ENCODE results near the gene TECPR2. TPM values are rescaled to one million over a fixed set of nuclear protein-coding genes. Genes with fewer than 3 reads are reported as not detected.

Gene TECPR2
- total and polyA plus RNA-seq, 2 of the 13 experiments (the other 11 are each of a cell fraction or from before 2014, with no cell fraction given): 3.5 to 5.7 TPM

DNA sequence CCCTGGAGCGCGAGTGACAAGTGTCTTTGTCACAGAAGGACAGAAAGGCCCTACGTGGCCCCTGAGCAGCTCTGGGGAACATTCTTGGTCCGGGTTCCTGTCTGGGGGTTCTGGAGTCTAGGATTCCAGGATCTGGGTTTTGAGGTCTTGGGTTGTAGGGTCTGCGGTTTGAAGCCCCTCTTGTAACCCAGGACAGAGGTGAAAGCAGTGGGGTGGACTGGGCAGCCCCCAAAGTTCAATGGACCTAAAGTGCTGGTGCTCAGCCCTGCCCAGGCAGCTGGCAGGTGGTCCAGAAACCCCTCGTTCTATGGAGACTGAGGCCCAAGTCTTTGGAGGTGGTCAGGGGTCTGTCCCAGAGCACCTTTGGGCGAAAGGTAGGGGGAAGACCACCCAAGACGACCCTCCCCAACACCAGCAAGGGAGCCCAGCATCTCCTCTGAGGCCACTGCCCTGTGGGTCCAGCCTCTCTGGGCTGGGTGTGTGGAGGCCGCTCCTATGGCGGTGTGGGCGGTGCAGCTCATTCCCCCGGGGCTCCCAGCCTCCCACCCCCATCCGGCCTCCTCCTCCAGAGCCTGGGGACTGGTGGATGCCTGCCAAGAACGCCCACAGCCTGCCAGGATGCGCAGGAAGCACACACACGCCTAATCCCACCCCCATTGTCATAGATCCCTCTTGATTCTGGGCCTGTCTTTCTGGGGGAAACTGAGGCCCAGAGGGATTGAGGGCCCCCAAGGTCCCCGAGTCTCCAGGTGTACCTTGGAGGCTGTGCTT lies 177.0 kb downstream of the TECPR2 start:
- H2AFZ ChIP-seq (ENCODE audit: low read length): no peak overlapping the region
- no peaks in the 10 kb centered on the region for H3K79me2 ChIP-seq (ENCODE audit: insufficient read depth, low read length)
- FAIRE-seq (peak; percentile 60), DNase-seq (ENCODE audit: low spot score) (peak; percentile 86), ATAC-seq (peak; percentile 42)
- no peaks in the 10 kb centered on the region for H4K20me1 ChIP-seq (ENCODE audit: insufficient read depth, low read length)
- in situ Hi-C loops (cut with HindIII; ENCODE audit: extremely low pct_ligation_motif_present, low pct_unique_long_range_greater_than_20kb): loop anchor here (5.0 kb wide), 1 partner anchor 53 kb away; the partner anchor contains the start of gene RCOR1
- ChIA-PET POLR2A (interaction anchor here (0.8 to 6.9 kb wide), 27 partner anchors 9 to 591 kb away, joined by 3 to 102 read pairs (median 5); partner anchors contain the start of genes ANKRD9, RCOR1 and ZNF839), CTCF (ENCODE audit: low intra/inter-chr PET ratio, low total read pairs) (no interaction called here)
- H3K9me3 ChIP-seq (ENCODE audit: low read length): no peaks in the 10 kb centered on the region
- H3K27ac ChIP-seq (ENCODE audit: extremely low read length, insufficient read depth, low read length): peak overlapping the region; percentile 93
- peak overlapping the region; percentile 60 to 80 (median 78) for H3K4me3 ChIP-seq (replicated peaks in 1 of 3; ENCODE audit: insufficient read depth in 1 of 3, low read depth in 2 of 3, low read length in 3 of 3)
- peak overlapping the region; percentile 91 for H3K9ac ChIP-seq (ENCODE audit: insufficient read depth, low read depth, low read length)
- H3K36me3 ChIP-seq (replicated peaks in 1 of 2; ENCODE audit: control insufficient read depth in 1 of 2, insufficient read depth in 2 of 2, low read length in 2 of 2): no peaks in the 10 kb centered on the region
- TSS peak; percentile 96 for BruUV-seq (replicated peaks)
- H3K27me3 ChIP-seq (ENCODE audit: control insufficient read depth in 1 of 2, insufficient read depth in 2 of 2, low read length in 2 of 2): no peaks in the 10 kb centered on the region; a peak in 1 of 5 replicates
- intact Hi-C loops (cut with micrococcal nuclease; ENCODE audit: unreplicated experiment): no loop called here
- H3K4me1 ChIP-seq (ENCODE audit: insufficient read depth, low read length): peaks cover 82% of the 10 kb centered on the region
- H3K4me2 ChIP-seq (ENCODE audit: low read depth, low read length): peak overlapping the region; percentile 98
- 0% methylated on average over 9 of the region's 17 CpGs for WGBS (ENCODE audit: low lambda C conversion rate)
- TF ChIP-seq MZF1 (CRISPR knock-in tag; IDR thresholded peaks at IDR 0.05; ENCODE audit: borderline replicate concordance): no peak
- TF ChIP-seq, protein P1, sequence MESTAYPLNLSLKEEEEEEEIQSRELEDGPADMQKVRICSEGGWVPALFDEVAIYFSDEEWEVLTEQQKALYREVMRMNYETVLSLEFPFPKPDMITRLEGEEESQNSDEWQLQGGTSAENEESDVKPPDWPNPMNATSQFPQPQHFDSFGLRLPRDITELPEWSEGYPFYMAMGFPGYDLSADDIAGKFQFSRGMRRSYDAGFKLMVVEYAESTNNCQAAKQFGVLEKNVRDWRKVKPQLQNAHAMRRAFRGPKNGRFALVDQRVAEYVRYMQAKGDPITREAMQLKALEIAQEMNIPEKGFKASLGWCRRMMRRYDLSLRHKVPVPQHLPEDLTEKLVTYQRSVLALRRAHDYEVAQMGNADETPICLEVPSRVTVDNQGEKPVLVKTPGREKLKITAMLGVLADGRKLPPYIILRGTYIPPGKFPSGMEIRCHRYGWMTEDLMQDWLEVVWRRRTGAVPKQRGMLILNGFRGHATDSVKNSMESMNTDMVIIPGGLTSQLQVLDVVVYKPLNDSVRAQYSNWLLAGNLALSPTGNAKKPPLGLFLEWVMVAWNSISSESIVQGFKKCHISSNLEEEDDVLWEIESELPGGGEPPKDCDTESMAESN (CRISPR knock-in tag; conservative IDR thresholded peaks at IDR 0.05): peak; percentile 25; the same call in 1 of the 2 replicates
- no peak for TF ChIP-seq YEATS2 (CRISPR knock-in tag; IDR thresholded peaks at IDR 0.05; ENCODE audit: borderline replicate concordance)
- TF ChIP-seq MTF2 (CRISPR knock-in tag; IDR thresholded peaks at IDR 0.05; ENCODE audit: borderline replicate concordance): no peak
- TF ChIP-seq ZNF569 (CRISPR knock-in tag; IDR thresholded peaks at IDR 0.05; ENCODE audit: borderline replicate concordance): no peak
- no peak for TF ChIP-seq SP4 (CRISPR knock-in tag; IDR thresholded peaks at IDR 0.05)
- TF ChIP-seq KAT2B (IDR thresholded peaks at IDR 0.05; ENCODE audit: borderline replicate concordance, low read depth, low read length): no peak
- no peak for TF ChIP-seq ZNF710 (CRISPR knock-in tag; IDR thresholded peaks at IDR 0.05; ENCODE audit: borderline replicate concordance)
- TF ChIP-seq ZFY (CRISPR knock-in tag; IDR thresholded peaks at IDR 0.05): no peak
- no peak for TF ChIP-seq ZNF816 (CRISPR knock-in tag; IDR thresholded peaks at IDR 0.05; ENCODE audit: borderline replicate concordance)
- TF ChIP-seq, protein P2, sequence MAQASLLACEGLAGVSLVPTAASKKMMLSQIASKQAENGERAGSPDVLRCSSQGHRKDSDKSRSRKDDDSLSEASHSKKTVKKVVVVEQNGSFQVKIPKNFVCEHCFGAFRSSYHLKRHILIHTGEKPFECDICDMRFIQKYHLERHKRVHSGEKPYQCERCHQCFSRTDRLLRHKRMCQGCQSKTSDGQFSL (CRISPR knock-in tag; IDR thresholded peaks at IDR 0.05): no peak
- TF ChIP-seq PHF5A (CRISPR knock-in tag; IDR thresholded peaks at IDR 0.05; ENCODE audit: low read depth, unreplicated experiment): peak; percentile 6
- TF ChIP-seq ARHGAP35 (CRISPR knock-in tag; IDR thresholded peaks at IDR 0.05; ENCODE audit: borderline replicate concordance): no peak
- no peak for TF ChIP-seq ZMYM2 (CRISPR knock-in tag; IDR thresholded peaks at IDR 0.05)
- no peak for TF ChIP-seq TRIM24 (CRISPR knock-in tag; IDR thresholded peaks at IDR 0.05)
- no peak for TF ChIP-seq ARNT2 (CRISPR knock-in tag; IDR thresholded peaks at IDR 0.05; ENCODE audit: low read depth)
- TF ChIP-seq ATF7 (IDR thresholded peaks at IDR 0.05): no peak
- TF ChIP-seq ATF7 (CRISPR knock-in tag; IDR thresholded peaks at IDR 0.05): no peak
- peak; percentile 72; the same call in 1 of the 2 replicates for TF ChIP-seq ZNF691 (CRISPR knock-in tag; IDR thresholded peaks at IDR 0.05; ENCODE audit: borderline replicate concordance, low read depth)
